ENCODE data around the gene HES6. TPM values are rescaled to one million over a fixed set of nuclear protein-coding genes. Genes with fewer than 3 reads are reported as not detected.

The HES6 gene
- 3.5 TPM for polyA plus RNA-seq (2013, experiment 1 of 2)
- polyA plus RNA-seq (2013, experiment 2 of 2), result 2.9 TPM

- Histone ChIP-seq H3K4me1 (ENCODE audit: control insufficient read depth, insufficient read depth, low read depth, low read length) (peaks cover 23% of the 10 kb centered on the region), H2AFZ (ENCODE audit: low read depth, low read length) (peak within 1 kb of the TSS; percentile 54), H2AK5ac (ENCODE audit: low read length, severe bottlenecking) (no peak within 1 kb of the TSS), H3K18ac (ENCODE audit: low read depth in 1 of 2, low read length in 2 of 2) (peak within 1 kb of the TSS; percentile 67 to 68), H3K14ac (ENCODE audit: low read length in 2 of 2) (peak within 1 kb of the TSS in 1 of 2 experiments; percentile 19), H2BK15ac (ENCODE audit: low read depth, poor library complexity, severe bottlenecking) (peak within 1 kb of the TSS; percentile 81), H2BK5ac (ENCODE audit: low read depth, low read length, poor library complexity, severe bottlenecking) (no peak within 1 kb of the TSS), H3K23ac (ENCODE audit: low read length in 2 of 2) (no peak within 1 kb of the TSS), H4K91ac (ENCODE audit: low read length) (peak within 1 kb of the TSS; percentile 66), H3K36me3 (ENCODE audit: control insufficient read depth in 1 of 2, insufficient read depth in 2 of 2, low read depth in 1 of 2, low read length in 2 of 2) (peaks cover 1 to 6% of the 10 kb centered on the region in 2 experiments), H2BK12ac (ENCODE audit: low read length in 2 of 2) (peak within 1 kb of the TSS in 1 of 2 experiments; percentile 70), H3K4me3 (ENCODE audit: insufficient read depth in 1 of 2, low read depth in 1 of 2, low read length in 2 of 2) (peak within 1 kb of the TSS; percentile 71 to 79), H3K4me2 (ENCODE audit: low read length, poor library complexity, severe bottlenecking) (peak within 1 kb of the TSS; percentile 95), H3K9me3 (ENCODE audit: control insufficient read depth, low read length) (no peaks in the 10 kb centered on the region), H2BK120ac (ENCODE audit: low read depth, low read length) (no peak within 1 kb of the TSS), H3K79me1 (replicated peaks; ENCODE audit: low read length, poor library complexity, severe bottlenecking) (no peaks in the 10 kb centered on the region), H3K27ac (ENCODE audit: low read length, poor library complexity, severe bottlenecking) (no peak within 1 kb of the TSS), H3K27me3 (ENCODE audit: control insufficient read depth in 1 of 2, insufficient read depth in 1 of 2, low read length in 2 of 2) (peaks cover 44 to 50% of the 10 kb centered on the region in 2 experiments), H3K9ac (ENCODE audit: low read length) (no peak within 1 kb of the TSS), H4K8ac (ENCODE audit: low read length) (peak within 1 kb of the TSS; percentile 69), H3K4ac (ENCODE audit: low read depth in 1 of 2, low read length in 2 of 2) (no peak within 1 kb of the TSS)
- peak; percentile 91 for DNase-seq
- WGBS, result 1% methylated on average over 91 of the region's 105 CpGs
These were observed at the start of gene HES6 for GRCh38 chr2:238239863-238240756. TSS of gene HES6 (minus strand) at chr2:238240038. CDS start at chr2:238239905, 133 bp downstream.

DNA sequence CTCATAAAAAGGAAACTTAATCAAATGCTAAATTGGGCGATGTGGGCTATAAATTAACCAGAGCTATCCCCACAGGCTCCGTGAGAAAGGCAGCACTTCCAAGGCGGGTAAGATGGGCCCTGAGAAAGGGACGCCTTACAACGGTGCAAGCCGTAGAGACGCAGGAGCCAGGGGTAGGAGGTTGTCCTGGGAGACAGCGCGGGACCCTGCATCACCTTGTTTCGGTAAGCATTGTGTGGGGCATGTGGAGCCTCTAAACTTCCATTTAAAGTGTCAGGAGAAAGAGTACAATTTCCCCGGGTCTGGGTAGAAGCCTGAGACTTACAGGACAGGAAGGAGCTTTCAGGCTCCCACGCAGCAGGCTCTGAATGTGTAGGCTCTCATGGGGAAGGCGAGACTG lies 49.7 kb upstream of the HES6 start:
- Histone ChIP-seq H3K18ac (ENCODE audit: low read depth in 1 of 2, low read length in 2 of 2) (no peak overlapping the region), H3K4me1 (ENCODE audit: control insufficient read depth, insufficient read depth, low read depth, low read length) (peaks cover 39% of the 10 kb centered on the region), H4K91ac (ENCODE audit: low read length) (no peak overlapping the region), H3K9ac (ENCODE audit: low read length) (peak overlapping the region; percentile 99), H3K14ac (ENCODE audit: low read length in 2 of 2) (no peak overlapping the region), H4K8ac (ENCODE audit: low read length) (peak overlapping the region; percentile 36), H2BK12ac (ENCODE audit: low read length in 2 of 2) (no peak overlapping the region), H3K36me3 (ENCODE audit: control insufficient read depth in 1 of 2, insufficient read depth in 2 of 2, low read depth in 1 of 2, low read length in 2 of 2) (no peaks in the 10 kb centered on the region), H3K9me3 (ENCODE audit: control insufficient read depth, low read length) (no peaks in the 10 kb centered on the region), H3K4me3 (ENCODE audit: insufficient read depth in 1 of 2, low read depth in 1 of 2, low read length in 2 of 2) (peak overlapping the region in 1 of 2 experiments; percentile 95), H2AFZ (ENCODE audit: low read depth, low read length) (no peak overlapping the region), H3K4ac (ENCODE audit: low read depth in 1 of 2, low read length in 2 of 2) (no peak overlapping the region), H3K79me1 (replicated peaks; ENCODE audit: low read length, poor library complexity, severe bottlenecking) (peaks cover 9% of the 10 kb centered on the region), H3K27ac (ENCODE audit: low read length, poor library complexity, severe bottlenecking) (no peak overlapping the region), H3K4me2 (ENCODE audit: low read length, poor library complexity, severe bottlenecking) (peak overlapping the region; percentile 96), H2BK15ac (ENCODE audit: low read depth, poor library complexity, severe bottlenecking) (no peak overlapping the region), H2BK120ac (ENCODE audit: low read depth, low read length) (no peak overlapping the region), H3K23ac (ENCODE audit: low read length in 2 of 2) (no peak overlapping the region), H2BK5ac (ENCODE audit: low read depth, low read length, poor library complexity, severe bottlenecking) (no peak overlapping the region), H3K27me3 (ENCODE audit: control insufficient read depth in 1 of 2, insufficient read depth in 1 of 2, low read length in 2 of 2) (peaks cover 9 to 13% of the 10 kb centered on the region in 2 experiments), H2AK5ac (ENCODE audit: low read length, severe bottlenecking) (no peak overlapping the region)
- DNase-seq, result no peak
- 41% methylated on average over 13 of the region's 13 CpGs for WGBS

DNA sequence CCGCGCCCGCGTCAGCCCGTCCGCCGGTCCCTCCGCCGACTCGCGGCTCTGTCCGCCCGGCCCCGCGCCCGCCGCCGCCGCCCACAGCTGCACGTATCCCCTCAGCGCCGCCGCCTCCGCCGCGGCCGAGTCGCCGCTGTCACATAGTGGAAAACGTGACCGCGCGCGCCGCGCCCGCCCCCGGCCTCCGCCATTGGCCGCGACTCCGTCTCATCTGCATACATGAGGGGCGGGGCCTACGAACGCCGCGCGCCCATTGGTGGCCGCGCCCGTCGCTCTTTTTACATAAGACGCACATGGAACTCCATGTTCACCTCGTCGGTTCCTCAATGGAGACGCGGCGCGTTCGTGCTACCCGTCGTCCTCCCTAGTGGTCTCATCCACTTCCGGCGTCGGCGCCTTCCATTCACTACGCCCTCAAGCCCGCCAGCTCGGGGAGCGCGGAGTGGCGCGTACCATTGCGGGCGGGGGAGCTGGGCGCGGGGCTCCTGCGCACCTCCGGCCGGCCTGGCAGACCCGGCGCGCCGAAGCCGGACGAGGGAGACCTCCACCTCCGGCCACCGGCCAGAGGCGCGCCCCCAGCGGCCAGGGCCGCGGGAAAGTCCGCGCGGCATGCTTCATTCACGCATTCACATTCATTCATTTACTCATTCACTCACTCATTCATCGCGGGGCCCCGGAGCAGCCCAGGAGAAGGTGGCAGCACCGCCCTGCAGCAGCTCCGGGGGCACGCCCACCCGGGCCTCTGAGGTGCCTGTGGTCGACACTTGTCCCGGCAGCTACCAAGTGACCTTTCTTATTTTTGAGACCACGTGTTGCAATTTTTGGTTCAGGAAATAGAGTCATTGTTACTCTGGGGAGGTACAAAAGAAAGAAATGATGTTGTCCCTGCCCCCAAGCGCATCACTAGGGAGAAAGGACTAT lies 49.1 kb upstream of the HES6 start:
- DNase-seq, result peak; percentile 99
- H3K23ac ChIP-seq (ENCODE audit: low read length in 2 of 2), result no peak overlapping the region
- peaks cover 39% of the 10 kb centered on the region for H3K4me1 ChIP-seq (ENCODE audit: control insufficient read depth, insufficient read depth, low read depth, low read length)
- no peak overlapping the region for H4K91ac ChIP-seq (ENCODE audit: low read length)
- H2BK15ac ChIP-seq (ENCODE audit: low read depth, poor library complexity, severe bottlenecking), result peak overlapping the region; percentile 83
- peak overlapping the region; percentile 24 for H4K8ac ChIP-seq (ENCODE audit: low read length)
- peaks cover 10% of the 10 kb centered on the region for H3K79me1 ChIP-seq (replicated peaks; ENCODE audit: low read length, poor library complexity, severe bottlenecking)
- no peak overlapping the region for H2BK12ac ChIP-seq (ENCODE audit: low read length in 2 of 2)
- H3K4me3 ChIP-seq (ENCODE audit: insufficient read depth in 1 of 2, low read depth in 1 of 2, low read length in 2 of 2), result peak overlapping the region; percentile 85 to 95
- H3K27ac ChIP-seq (ENCODE audit: low read length, poor library complexity, severe bottlenecking), result no peak overlapping the region
- H3K18ac ChIP-seq (ENCODE audit: low read depth in 1 of 2, low read length in 2 of 2), result peak overlapping the region; percentile 56 to 72
- no peak overlapping the region for H2AK5ac ChIP-seq (ENCODE audit: low read length, severe bottlenecking)
- no peak overlapping the region for H2BK5ac ChIP-seq (ENCODE audit: low read depth, low read length, poor library complexity, severe bottlenecking)
- H2BK120ac ChIP-seq (ENCODE audit: low read depth, low read length), result no peak overlapping the region
- H3K14ac ChIP-seq (ENCODE audit: low read length in 2 of 2), result no peak overlapping the region
- H3K4me2 ChIP-seq (ENCODE audit: low read length, poor library complexity, severe bottlenecking), result peak overlapping the region; percentile 96
- WGBS, result under 1% methylated on average over 100 of the region's 108 CpGs
- no peaks in the 10 kb centered on the region for H3K36me3 ChIP-seq (ENCODE audit: control insufficient read depth in 1 of 2, insufficient read depth in 2 of 2, low read depth in 1 of 2, low read length in 2 of 2)
- H3K9ac ChIP-seq (ENCODE audit: low read length), result peak overlapping the region; percentile 99
- no peaks in the 10 kb centered on the region for H3K9me3 ChIP-seq (ENCODE audit: control insufficient read depth, low read length)
- H2AFZ ChIP-seq (ENCODE audit: low read depth, low read length), result peak overlapping the region; percentile 95
- H3K4ac ChIP-seq (ENCODE audit: low read depth in 1 of 2, low read length in 2 of 2), result no peak overlapping the region
- peaks cover 3 to 6% of the 10 kb centered on the region in 2 experiments for H3K27me3 ChIP-seq (ENCODE audit: control insufficient read depth in 1 of 2, insufficient read depth in 1 of 2, low read length in 2 of 2)
